ENCODE measurements around the gene IQCN. TPM values are rescaled to one million over a fixed set of nuclear protein-coding genes. Genes with fewer than 3 reads are reported as not detected.

IQCN gene
- total RNA-seq, 1 donor from 2014 or later: 10.5 TPM

DNA sequence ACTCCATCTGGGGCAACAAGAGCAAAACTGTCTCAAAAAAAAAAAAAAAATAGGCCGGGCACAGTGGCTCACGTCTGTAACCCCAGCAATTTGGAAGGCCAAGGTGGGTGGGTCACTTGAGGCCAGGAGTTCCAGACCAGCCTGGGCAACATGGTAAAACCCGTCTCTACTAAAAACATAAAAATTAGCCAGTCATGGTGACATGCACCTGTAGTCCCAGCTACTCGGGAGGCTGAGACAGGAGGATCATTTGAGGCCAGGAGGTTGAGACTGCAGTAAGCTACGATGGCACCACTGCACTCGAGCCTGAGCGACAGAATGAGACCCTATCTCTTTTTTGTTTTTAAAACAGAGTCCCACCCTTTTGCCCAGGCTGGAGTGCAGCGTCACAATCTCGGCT lies 3.9 kb downstream of the IQCN start:
- Mint-ChIP-seq H3K36me3 (ENCODE audit: insufficient read depth) (peaks cover 12% of the 10 kb centered on the region), H3K4me3 (ENCODE audit: low read depth) (no peak overlapping the region), H3K9me3 (ENCODE audit: low read depth) (no peaks in the 10 kb centered on the region), H3K4me1 (ENCODE audit: low read depth) (no peaks in the 10 kb centered on the region), H3K27me3 (no peaks in the 10 kb centered on the region), H3K27ac (no peak overlapping the region)
- DNase-seq (ENCODE audit: low spot score, unreplicated experiment): no peak
- TF ChIP-seq, protein P1, sequence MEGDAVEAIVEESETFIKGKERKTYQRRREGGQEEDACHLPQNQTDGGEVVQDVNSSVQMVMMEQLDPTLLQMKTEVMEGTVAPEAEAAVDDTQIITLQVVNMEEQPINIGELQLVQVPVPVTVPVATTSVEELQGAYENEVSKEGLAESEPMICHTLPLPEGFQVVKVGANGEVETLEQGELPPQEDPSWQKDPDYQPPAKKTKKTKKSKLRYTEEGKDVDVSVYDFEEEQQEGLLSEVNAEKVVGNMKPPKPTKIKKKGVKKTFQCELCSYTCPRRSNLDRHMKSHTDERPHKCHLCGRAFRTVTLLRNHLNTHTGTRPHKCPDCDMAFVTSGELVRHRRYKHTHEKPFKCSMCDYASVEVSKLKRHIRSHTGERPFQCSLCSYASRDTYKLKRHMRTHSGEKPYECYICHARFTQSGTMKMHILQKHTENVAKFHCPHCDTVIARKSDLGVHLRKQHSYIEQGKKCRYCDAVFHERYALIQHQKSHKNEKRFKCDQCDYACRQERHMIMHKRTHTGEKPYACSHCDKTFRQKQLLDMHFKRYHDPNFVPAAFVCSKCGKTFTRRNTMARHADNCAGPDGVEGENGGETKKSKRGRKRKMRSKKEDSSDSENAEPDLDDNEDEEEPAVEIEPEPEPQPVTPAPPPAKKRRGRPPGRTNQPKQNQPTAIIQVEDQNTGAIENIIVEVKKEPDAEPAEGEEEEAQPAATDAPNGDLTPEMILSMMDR (IDR thresholded peaks at IDR 0.05; ENCODE audit: unreplicated experiment): no peak

DNA sequence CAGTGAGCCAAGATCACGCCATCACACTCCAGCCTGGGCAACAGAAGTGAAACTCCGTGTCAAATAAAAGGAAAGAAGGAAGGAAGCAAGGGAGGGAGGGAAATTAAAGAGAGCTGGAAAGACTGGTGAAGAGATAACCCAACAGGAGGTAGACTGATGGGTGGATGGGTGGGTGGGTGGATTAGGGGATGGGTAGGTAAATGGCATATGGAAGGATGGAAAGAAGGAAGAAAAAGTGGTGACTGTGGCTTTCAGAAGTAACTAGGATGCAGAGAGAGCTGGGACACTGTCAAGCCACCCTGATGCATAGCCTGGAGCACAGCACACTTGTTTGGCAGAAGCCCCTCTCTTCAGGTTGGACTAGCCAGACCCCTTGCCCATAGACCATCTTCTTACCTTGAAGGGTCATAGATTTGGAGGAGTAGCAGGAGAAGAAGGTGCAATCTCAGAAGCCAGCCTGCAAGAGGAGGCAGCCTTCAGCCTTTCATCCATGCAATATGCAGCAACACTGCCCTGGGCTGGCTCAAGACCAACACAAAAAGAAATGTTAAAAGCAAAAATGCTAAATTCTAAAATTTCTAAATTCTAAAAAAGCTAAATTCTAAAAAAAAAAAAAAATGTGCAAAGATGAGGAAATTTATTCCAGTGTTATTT lies 5.1 kb downstream of the IQCN start:
- Mint-ChIP-seq H3K27me3 (no peaks in the 10 kb centered on the region), H3K4me3 (ENCODE audit: low read depth) (no peak overlapping the region), H3K4me1 (ENCODE audit: low read depth) (no peaks in the 10 kb centered on the region), H3K9me3 (ENCODE audit: low read depth) (no peaks in the 10 kb centered on the region), H3K36me3 (ENCODE audit: insufficient read depth) (peaks cover 14% of the 10 kb centered on the region), H3K27ac (peak overlapping the region; percentile 64)
- no peak for DNase-seq (ENCODE audit: low spot score, unreplicated experiment)
- TF ChIP-seq, protein P1 (IDR thresholded peaks at IDR 0.05; ENCODE audit: unreplicated experiment): no peak

DNA sequence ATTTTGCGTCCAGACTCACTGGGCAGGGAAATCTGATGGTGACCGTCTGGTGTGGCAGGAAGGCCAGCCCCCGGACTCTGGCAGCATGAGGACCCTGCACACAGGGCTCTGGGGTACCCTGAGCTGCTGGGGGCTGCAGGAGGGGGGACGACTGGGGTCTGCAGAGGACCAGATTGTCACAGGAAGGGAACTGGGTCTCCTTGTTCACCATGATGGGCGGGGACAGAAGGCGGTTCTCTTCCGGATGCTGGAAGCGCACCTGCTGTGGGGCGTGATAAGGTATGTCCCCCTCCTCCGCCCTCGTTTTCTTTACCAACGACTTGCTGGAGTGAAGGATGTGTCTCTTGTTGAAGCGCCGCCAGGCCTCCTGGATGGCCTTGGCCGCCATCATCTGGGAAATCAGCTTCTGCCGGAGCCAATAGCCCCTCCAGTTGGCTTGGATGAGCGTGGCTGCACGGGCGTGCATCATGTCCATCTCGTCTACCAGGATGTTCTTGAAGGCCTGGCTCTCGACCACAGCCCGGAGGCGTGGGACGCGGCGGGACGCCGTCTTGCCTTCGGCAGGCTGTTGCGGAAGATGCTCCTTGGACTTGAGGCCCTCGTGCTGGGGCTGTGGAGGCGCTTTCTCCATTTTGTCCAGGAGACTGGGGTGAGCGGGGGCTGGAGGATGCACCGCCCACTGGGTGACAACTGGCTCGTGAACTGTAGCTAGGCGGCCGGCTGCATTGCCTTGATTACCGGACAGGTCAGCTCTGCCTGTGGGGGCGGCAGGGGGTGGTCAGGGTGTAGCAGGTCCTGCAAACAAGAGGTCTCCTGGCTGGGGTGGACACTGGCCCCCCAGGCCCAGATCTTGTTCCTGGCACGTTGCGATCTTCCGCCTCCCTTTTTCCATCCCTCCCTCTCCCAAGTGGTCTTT lies 7.2 kb downstream of the IQCN start:
- no peaks in the 10 kb centered on the region for H3K4me1 Mint-ChIP-seq (ENCODE audit: low read depth)
- no peak overlapping the region for H3K4me3 Mint-ChIP-seq (ENCODE audit: low read depth)
- H3K9me3 Mint-ChIP-seq (ENCODE audit: low read depth): no peaks in the 10 kb centered on the region
- H3K27ac Mint-ChIP-seq: no peak overlapping the region
- TF ChIP-seq, protein P1 (IDR thresholded peaks at IDR 0.05; ENCODE audit: unreplicated experiment): no peak
- H3K27me3 Mint-ChIP-seq: no peaks in the 10 kb centered on the region
- DNase-seq (ENCODE audit: low spot score, unreplicated experiment): no peak
- H3K36me3 Mint-ChIP-seq (ENCODE audit: insufficient read depth): peaks cover 14% of the 10 kb centered on the region

DNA sequence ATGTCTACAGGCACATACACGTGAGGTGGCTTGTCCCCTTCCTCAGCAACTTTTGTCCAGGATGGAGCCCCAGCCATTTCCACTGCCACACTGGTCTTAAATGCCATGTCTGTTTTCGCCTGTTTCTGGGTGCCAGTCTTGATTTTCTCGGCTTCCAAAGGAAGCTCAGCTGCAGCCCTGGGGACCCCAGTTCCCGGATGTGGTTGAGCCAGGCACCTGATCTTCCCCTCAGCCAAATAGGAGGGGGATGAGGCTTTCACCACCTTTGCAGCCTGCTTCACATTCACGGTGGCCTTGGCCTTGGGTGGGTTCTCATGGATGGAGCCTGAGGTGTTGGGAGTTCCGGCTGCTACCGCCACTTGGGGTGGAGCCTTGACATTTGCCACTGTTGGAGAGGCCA lies 8.7 kb downstream of the IQCN start:
- DNase-seq (ENCODE audit: low spot score, unreplicated experiment): no peak
- H3K27ac Mint-ChIP-seq: no peak overlapping the region
- TF ChIP-seq, protein P1 (IDR thresholded peaks at IDR 0.05; ENCODE audit: unreplicated experiment): no peak
- H3K27me3 Mint-ChIP-seq: no peaks in the 10 kb centered on the region
- H3K4me3 Mint-ChIP-seq (ENCODE audit: low read depth): no peak overlapping the region
- H3K36me3 Mint-ChIP-seq (ENCODE audit: insufficient read depth): peaks cover 14% of the 10 kb centered on the region
- no peaks in the 10 kb centered on the region for H3K9me3 Mint-ChIP-seq (ENCODE audit: low read depth)
- no peaks in the 10 kb centered on the region for H3K4me1 Mint-ChIP-seq (ENCODE audit: low read depth)

DNA sequence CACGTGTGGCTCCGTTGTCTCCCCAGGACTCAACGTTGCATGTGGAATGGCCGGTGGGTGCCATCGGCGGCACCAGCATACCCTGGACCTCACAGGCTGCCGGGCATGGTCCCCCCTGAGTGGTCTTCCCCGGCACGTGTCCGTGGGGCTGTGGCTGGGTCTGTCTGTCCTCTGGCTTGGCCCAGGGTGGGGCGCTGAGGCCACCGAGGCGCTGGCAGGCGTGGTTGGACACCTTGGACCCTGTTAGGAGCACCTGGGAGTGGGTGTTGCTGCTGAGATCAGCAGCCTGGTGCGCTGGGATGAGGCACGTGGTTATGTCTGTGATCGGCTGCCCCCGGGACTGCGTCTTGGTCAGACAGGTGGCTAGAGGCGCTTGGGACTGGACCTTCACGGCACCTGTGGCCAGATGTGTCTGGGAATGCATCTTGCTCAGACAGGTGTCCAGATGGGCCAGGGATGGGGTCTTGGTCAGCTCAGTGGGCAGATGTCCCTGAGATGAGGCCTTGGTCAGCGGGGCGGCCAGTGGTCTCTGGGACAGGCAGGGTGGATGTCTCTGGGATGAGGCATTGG lies 9.2 kb downstream of the IQCN start:
- Mint-ChIP-seq H3K27ac (no peak overlapping the region), H3K9me3 (ENCODE audit: low read depth) (no peaks in the 10 kb centered on the region), H3K4me1 (ENCODE audit: low read depth) (no peaks in the 10 kb centered on the region), H3K27me3 (no peaks in the 10 kb centered on the region), H3K36me3 (ENCODE audit: insufficient read depth) (peaks cover 14% of the 10 kb centered on the region), H3K4me3 (ENCODE audit: low read depth) (no peak overlapping the region)
- no peak for DNase-seq (ENCODE audit: low spot score, unreplicated experiment)
- TF ChIP-seq, protein P1 (IDR thresholded peaks at IDR 0.05; ENCODE audit: unreplicated experiment): no peak

Data from progenitor cell of endocrine pancreas (in vitro differentiated cells).